Lower leg skin (tissue), 3 donors: ENCODE data around the gene MRO.

Experiments used
- POLR2A ChIP-seq, 2 donors: fragments of 450-650 bp; IDR thresholded peaks; one replicate each; pipeline ENCODE4 v1.6.1; 2016 to 2017; ENCODE audit warnings: antibody characterized with exemption in 2 of 2, mild to moderate bottlenecking in 1 of 2, moderate library complexity in 1 of 2
- TF ChIP-seq, protein P1 (sequence below), 3 donors: fragments of 450-650 bp; IDR thresholded peaks; one replicate each; pipeline ENCODE4 v1.5.1; 2016; ENCODE audit warnings: antibody characterized with exemption in 3 of 3, mild to moderate bottlenecking in 3 of 3, moderate library complexity in 2 of 3

DNA sequence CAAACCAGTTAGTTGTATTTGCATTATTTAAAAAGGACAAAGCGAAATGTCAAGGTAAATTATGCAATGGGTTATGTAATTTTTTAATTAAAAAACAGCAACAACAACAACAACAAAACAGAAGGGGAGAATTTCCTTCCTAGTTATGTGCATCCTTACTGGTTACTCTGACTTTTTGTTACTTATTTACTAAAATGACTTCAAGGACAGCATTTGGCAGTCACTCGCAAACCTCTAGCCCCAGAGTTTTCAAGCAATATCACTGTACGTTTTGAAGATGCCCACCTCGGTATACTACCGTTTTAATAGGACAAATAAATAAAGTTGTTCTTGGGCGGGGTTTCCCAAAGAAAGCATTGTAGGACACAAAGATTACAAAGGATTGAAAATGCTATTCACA, 24.7 kb upstream of the MRO start:
- TF ChIP-seq, protein P1, sequence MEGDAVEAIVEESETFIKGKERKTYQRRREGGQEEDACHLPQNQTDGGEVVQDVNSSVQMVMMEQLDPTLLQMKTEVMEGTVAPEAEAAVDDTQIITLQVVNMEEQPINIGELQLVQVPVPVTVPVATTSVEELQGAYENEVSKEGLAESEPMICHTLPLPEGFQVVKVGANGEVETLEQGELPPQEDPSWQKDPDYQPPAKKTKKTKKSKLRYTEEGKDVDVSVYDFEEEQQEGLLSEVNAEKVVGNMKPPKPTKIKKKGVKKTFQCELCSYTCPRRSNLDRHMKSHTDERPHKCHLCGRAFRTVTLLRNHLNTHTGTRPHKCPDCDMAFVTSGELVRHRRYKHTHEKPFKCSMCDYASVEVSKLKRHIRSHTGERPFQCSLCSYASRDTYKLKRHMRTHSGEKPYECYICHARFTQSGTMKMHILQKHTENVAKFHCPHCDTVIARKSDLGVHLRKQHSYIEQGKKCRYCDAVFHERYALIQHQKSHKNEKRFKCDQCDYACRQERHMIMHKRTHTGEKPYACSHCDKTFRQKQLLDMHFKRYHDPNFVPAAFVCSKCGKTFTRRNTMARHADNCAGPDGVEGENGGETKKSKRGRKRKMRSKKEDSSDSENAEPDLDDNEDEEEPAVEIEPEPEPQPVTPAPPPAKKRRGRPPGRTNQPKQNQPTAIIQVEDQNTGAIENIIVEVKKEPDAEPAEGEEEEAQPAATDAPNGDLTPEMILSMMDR (IDR thresholded peaks at IDR 0.05): no peak
- TF ChIP-seq POLR2A (IDR thresholded peaks at IDR 0.05): no peak
